K562 (cell line): ENCODE data around the gene ZNF506. TPM values are rescaled to one million over a fixed set of nuclear protein-coding genes. Genes with fewer than 3 reads are reported as not detected.

Source experiments
- CREB3 ChIP-seq: fragments of 450-650 bp; conservative IDR thresholded peaks from 2 replicates; pipeline ENCODE4 v1.6.1; 2016; ENCODE audit warnings: missing genetic modification characterization, low read depth, mild to moderate bottlenecking, missing compliant biosample characterization, moderate library complexity
- ELK3 ChIP-seq: fragments of 450-650 bp; formaldehyde crosslinking; IDR thresholded peaks from 2 replicates; pipeline ENCODE4 v1.4.0; 2020; ENCODE audit warnings: mild to moderate bottlenecking
- KDM2B ChIP-seq: fragments of 250-450 bp; sonication (Bioruptor Pico); IDR thresholded peaks from 2 replicates; pipeline ENCODE4 v1.8.0; 2021; ENCODE audit warnings: mild to moderate bottlenecking, moderate library complexity
- MGA ChIP-seq: fragments of 450-650 bp; IDR thresholded peaks from 2 replicates; pipeline ENCODE4 v1.6.1; 2016; ENCODE audit warnings: mild to moderate bottlenecking, moderate library complexity
- SMARCB1 ChIP-seq: IDR thresholded peaks from 2 replicates; pipeline ENCODE4 v1.6.1; 2011; ENCODE audit warnings: improper control_type of control experiment, low read depth; ENCODE audit not compliant: insufficient read length
- ZNF277 ChIP-seq: fragments of 250-450 bp; sonication (Bioruptor Pico); IDR thresholded peaks from 2 replicates; pipeline ENCODE4 v1.8.0; 2022; ENCODE audit warnings: inconsistent platforms, mild to moderate bottlenecking, moderate library complexity, borderline replicate concordance
- polyA plus RNA-seq, 8 experiments: library from polyadenylated mRNA; depleted of rRNA in 4 of 8; stranded (reverse) in 5 of 8; unstranded in 3 of 8; fragments of >200 nt; fragmentation: Nextera tagmentation in 2 of 8; fragmentation: Illumina TruSeq in 1 of 8; extraction: Ambion mirVana in 2 of 8; extraction: Trizol in 1 of 8; gene quantifications; 2 replicates each; pipeline versions ENCODE4 v1.2.1 to v1.2.3, GENCODE V29; 2011 to 2014; ENCODE audit warnings: inconsistent platforms in 1 of 8, missing spikeins in 1 of 8
- total RNA-seq, 7 experiments: library from RNA; depleted of rRNA in 6 of 7; stranded (reverse); fragments of >200 nt in 6 of 7; fragmentation: Illumina TruSeq in 2 of 7; extraction: Trizol in 2 of 7; gene quantifications; 2 replicates each; pipeline versions ENCODE4 v1.2.1 to v1.2.3, GENCODE V29; 2011 to 2021; ENCODE audit warnings: low replicate concordance in 1 of 7

The ZNF506 gene
- total and polyA plus RNA-seq, 9 of the 15 experiments (the other 6 are each of a cell fraction or from before 2014, with no cell fraction given), result 0.03 to 0.44 (median 0.14) TPM; not detected in 2

GRCh38 chr19:19865750-19866610 is 44.4 kb upstream of the ZNF506 start, which contains the start of gene ZNF253 (continued):
- TF ChIP-seq CREB3 (no peak), ELK3 (CRISPR knock-in tag) (no peak), SMARCB1 (no peak), ZNF277 (CRISPR knock-in tag) (no peak), KDM2B (no peak), MGA (peak; percentile 96)
